GM18907 (cell line): ENCODE measurements around the gene TWIST2.

Experiments
- ATAC-seq: cut with Tn5 transposase; IDR thresholded peaks from one replicate; pipeline ENCODE4 v1.9.1; 2021; ENCODE audit warnings: mild to moderate bottlenecking, moderate library complexity; ENCODE audit not compliant: unreplicated experiment

Gene TWIST2

DNA sequence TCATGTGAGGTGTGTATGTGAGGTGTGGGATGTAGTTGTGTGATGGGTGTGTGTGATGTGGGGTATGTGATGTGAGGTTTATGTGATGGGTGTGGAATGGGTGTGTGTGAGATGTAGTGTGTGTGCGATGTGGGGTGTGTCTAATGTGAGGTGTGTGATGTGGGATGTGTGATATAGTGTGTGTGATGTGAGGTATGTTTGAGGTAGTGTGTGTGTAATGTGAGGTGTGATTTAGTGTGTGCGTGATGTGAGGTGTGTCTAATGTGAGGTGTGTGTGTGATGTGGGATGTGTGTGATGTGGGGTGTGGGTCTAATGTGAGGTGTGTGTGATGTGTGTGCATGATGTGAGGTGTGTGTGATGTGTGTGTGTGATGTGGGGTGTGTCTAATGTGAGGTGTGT is 55.3 kb downstream of the TWIST2 start:
- no peak for ATAC-seq

DNA sequence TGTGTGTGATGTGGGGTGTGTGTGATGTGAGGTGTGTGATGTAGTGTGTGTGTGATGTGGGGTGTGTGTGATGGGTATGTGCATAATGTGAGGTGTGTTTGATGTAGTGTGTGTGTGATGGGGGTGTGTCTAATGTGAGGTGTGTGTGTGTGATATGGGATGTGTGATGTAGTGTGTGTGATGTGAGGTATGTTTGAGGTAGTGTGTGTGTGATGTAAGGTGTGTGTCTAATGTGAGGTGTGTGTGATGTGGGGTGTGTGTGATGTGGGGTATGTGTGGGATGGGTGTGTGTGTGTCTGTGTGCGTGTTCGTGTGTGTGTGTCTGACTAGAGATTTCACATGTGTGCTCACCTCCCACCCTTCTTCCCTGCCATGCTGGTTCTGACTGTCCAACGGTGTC is 56.3 kb downstream of the TWIST2 start:
- ATAC-seq = no peak

DNA sequence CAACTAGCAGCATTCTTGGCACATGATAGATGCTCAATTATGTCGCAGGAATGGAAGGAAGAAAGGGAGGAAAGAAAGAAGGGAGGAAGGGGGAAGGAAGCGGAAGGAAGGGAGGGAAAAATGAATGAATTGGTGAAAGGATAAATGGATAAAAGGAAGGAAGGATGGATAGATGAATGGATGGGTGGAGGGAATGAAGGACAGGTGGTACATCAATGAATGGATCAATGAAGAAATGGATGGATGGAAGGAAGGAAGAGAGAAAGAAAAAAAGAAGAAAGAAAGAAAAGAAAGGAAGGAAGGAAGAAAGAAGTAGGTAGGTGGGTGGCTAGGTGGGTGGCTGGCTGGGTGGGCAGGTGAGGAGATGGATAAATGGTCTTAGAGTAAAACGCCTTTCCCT is 56.8 kb downstream of the TWIST2 start:
- ATAC-seq = no peak

DNA sequence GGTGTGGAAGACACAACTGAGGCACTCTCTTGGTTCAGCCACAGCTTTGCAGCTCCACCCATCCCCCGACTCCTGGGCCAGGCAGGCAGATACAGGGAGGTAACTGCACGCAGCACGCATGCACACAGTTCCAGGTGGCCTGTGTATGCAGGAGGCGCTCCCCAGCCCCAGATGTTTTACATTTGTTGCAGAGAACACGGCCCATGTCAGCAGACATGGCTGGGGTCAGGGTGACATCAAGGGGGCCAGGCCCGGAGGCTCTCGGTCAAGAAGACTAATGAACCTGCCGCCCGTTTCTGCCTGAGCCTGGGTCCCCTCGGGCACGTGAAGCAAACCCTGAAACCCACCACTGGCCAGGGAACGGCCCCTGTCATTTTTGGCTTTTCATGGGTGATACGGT is 57.3 kb downstream of the TWIST2 start:
- ATAC-seq = no peak

DNA sequence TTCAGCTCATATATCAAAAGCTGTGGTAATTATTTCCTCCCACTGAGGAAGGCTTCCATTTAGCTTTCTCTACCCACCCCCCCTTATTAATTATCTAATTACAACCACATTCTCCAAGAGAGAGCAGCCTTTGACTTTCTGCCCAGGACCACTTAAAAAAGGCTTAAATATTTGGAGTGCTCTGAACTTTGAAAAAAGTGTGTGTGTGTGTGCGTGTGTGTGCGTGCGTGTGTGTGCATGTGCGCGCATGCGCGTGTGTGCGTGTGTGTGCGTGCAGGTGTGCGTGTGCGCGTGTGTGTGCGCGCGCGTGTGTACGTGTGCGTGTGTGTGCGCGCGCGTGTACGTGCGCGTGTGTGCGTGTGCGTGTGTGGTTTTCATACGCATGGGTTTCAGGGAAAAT is 57.8 kb downstream of the TWIST2 start:
- ATAC-seq = no peak

DNA sequence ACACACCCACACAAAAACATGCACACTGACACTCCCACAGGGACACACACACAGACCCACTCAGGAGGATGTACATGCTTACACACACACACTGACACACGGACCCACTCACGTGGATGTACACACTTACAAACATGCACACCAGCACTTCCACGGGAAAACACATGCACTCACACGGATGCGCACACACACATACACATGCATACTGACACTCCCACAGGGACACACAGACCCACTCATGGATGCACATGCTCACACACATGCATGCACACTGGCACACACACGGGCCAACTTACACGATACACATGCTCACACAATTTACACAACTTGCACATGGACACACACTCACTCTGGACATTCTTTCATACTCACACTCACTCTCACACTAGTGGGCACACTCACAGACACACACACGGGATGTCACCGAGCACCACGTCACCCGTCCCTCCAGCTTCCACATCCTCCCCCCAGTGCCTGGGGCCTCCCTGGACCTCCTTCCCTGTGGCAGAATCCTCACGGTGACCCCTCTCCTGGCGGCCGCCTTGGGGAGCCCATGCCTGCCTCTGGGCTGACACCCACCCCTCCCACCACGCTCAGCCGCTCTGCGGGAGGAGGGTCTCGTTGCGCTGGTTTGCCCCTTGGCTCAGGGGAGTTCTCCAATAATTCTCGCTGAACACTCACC is 58.5 kb downstream of the TWIST2 start:
- no peak for ATAC-seq

DNA sequence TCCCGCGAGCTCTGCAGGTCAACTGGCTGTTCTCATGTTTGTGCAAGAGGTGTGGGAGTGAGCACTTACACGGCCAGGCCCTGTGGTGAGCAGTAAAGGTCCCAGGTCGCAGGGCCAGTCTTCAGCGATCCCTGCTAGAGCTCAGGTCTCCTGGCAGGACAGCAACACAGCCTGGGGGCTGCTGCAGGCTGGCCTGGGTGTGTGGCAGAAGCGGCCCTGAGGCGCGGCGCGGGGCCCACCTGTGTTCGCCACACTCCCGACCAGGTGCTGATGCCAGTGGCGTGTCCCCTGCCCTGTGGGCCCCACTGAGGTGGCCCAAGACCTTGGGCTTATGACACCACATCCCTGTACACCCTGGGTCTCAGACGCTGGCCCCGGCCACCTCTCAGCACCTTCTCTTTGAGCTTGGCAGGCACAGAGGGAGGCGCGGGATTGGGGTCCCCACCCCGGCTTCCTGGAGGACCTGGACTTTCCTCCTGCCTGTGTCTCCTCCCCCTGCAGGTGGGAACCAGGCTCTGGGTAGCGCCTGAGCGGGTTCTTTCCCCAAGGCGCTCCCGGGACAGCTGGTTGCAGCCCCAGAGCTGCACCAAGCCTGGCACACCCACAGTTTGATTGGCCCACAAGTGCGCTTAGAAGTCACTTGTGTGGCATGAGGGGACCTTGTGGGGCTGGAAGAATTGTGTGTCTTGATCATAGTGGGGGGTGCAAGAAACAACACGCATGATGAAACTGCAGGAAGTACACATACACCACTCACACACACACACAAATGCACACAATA is 59.2 kb downstream of the TWIST2 start:
- ATAC-seq = no peak

DNA sequence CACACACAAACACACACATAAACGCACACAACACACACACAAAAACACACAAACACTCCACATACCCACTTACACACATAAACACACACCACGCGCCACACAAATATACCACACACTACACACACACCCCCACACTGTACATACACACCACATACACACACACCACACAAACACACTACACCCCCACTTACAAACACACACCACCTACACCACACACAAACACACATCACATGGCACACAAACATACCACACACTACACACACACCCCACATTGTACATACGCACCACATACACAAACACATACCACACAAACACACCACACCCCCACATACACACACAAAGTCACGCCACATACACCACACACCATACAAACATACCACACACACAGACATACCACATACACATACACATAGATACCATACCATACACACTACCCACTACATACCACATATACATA is 59.9 kb downstream of the TWIST2 start:
- no peak for ATAC-seq

DNA sequence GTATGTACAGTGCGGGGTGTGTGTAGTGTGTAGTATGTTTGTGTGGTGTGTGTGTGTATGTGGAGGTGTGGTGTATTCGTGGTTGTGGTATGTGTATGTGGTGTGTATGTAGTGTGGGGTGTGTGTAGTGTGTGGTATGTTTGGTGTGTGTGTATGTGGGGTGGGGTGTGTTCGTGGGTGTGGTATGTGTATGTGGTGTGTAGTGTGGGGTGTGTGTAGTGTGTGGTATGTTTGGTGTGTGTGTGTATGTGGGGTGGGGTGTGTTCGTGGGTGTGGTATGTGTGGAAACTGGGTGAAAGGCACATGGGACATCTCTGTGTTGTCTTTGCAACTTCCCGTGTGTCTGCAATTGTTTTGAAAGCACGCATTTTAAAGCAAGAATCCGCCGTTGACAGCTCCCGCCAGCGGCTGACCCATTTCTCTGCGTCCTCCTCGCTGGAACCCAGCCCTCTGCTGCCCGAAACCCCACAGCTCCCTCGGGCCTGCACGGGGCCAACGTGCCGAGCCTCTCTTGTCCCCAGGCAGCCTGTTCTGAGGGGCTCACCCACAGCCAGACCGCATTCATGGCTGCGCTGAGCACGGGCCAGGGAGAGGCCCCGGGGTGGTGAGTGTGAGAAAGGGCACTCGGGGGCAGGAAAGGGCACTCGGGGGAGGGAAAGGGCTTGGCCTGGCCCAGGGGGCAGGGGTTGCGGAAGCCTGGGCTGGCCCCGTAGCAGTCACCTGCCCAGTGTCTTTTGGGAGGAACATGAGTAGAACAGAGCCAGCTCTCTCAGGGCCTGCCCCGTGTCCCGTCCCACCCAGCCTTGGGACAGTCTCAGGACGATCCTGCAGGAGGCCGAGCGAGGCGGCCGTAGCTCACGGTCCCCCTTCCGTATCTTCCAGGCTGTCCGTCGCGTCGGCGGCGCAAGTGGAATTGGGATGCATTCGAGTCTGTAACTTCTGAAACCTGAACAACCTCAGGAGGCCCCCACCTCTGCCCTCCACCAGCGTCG is 61.4 kb downstream of the TWIST2 start:
- no peak for ATAC-seq

DNA sequence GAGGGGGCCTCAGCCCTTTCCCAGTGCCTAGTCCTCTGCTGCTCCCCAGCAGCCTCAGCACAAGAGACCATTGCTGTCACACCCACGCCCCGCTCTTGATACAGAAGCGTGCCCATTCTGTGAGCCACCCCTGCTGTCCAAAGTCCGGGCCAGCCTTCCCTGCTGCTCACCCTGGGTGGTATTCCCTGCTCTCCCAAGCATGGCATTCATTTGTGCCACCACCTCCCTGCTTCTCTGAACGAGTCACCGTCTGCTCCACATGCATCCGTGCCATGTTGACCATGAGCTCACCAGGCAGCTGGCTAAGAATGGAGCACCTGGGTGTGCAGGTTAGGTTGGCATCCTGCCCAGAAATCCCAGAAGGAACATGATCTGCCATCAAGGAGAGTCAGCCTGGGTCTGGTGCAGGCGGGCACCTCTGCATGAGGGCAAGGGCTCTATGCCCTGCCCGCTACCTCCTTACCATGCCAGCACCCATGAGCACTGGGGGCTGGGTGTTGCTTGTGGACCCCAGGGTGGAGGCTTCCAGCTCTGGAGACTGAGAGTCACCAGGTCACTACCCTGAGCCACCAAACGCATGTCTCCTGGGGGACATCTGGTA is 63.0 kb downstream of the TWIST2 start:
- ATAC-seq = no peak

DNA sequence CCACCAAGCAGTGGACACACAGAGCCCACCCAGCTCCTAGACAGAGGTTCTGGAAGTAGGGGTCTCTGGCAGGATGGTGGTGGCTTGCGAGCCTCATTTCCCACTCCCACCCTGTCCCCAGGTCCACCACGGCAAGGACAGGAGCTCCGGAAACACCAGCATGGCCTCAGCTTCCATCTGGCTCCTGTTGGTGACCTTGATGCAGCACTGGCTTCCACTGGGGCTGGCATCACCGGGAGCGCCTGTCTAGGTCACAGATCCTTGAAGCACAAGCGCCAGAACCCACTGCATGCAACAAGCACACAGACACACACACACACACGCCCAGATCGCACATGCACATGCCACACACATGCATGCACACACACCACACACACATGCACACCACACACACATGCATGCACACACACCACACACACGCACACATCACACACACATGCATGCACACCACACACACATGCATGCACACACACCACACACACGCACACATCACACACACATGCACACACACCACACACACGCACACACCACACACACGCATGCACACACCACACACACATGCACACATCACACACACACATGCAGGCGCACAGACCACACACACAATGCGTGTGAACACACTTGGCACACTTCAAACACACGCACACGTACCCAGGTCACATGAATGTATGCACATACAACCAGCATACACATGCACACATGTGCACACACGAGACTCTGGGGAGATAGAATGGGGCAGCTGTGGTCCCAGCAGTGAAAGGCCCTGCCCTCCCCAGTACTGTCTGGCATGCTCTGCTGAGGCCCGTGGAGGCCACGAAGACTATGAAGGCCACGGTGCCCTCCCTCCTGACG is 63.7 kb downstream of the TWIST2 start:
- ATAC-seq = no peak

DNA sequence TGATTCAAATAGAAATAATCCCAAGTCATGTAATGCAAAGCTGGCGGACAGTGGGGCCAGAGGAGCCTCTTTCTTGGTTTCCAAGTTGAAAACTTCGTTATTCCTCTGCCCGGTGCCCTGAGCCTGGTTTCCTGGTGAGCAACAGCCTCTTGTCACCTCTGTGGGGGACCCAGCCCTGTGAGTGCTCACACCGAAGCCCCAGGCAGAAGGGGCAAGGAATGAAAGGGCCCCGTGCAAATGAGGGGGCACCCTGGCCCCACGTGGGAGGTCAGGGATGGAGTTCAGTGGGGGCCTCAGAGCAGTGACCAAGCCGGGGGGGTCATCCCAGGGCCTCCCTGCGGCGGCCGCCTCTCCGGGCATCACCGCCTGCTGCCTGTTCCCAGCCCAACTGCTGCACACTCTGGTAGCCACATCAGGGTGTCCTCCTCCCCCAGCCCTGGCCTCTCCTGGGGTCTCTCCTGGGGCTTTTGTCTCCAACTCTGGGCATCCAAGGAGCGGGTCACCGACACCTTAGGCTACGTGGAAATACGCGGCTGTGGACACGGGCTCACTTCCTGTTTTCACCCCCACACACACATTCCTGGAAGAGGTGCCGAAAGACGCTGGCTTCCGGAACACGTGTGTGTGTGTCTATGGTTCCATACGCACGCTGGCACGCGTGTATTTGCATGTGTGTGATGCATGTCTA is 64.5 kb downstream of the TWIST2 start:
- no peak for ATAC-seq

DNA sequence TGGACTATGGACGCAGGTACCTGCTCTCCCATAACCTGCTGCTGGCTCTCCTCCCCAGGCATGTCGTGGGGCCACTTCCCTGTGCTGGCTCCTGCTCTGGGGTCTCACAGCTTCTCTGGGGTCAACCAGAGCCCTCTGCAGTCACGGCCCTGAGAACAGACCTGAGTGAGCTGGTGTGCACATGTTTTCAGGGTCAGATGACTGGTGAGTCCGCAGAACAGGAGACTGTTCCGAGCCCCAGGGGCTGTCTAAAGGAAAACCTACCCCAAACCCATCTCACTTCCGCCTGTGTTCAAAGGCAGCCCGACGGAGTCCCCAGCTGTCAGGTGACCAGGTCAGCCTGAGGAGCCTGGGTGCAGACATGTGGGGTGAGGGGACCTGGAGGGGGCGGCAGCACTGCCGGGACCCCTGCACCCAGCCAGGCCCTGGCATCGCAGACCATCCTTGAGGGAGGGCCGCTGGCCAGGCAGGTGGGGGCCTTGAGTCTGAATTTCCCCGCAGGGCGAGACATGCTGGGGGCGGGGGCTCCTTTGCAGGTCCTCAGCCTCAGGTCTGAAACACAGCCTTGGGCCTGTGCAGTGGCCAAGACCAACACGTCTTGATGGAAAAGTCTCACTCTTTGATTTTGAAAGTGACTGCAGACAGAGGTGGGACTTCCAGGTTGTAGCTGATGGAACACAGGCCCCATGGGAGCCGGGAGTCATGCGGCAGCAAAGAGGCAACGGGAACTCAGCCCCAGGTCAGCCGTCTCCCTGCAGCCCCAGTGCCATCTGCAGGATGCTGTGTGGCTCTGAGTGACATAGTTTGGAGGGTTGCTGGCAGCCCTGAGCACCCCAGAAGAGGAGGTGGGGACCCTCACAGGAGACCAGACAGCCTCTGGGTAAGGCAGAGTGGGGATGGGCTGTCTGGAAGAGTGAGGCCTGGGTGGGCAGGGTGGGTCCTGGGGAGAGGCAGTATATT is 65.3 kb downstream of the TWIST2 start:
- ATAC-seq = no peak

DNA sequence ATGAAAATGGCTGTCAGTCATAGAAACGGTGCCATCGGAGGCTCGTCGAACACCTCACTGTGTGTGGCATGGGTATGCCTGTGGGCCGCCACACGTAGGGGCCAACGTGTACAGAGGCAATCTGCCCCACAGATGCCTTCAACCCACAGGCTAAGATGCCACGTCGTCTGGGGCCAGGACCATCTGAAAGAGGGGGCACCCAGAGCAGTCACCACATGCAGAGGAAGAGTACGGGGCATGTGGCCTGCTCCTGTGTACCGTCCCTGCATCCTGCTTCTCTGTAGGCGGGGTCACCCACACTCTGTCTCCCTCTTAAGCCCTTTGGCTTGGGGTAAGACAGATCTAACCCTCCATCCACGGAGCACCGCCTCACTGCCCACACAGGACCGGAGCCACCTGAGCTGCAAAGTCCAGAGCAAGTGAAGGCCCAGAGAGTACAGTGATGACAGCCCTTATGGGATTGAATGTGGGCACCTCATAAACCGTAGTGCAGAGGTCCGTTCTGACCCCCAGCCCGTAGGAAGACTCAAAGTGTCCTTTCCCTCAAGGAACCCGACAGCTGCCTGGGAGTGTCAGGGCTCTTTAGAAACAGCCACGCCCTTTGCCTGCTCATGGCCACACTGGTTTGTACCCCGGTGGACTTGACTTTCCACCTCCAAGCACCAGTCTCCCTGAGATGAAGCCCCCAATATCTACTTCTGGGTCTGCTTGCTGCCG is 66.2 kb downstream of the TWIST2 start:
- no peak for ATAC-seq

DNA sequence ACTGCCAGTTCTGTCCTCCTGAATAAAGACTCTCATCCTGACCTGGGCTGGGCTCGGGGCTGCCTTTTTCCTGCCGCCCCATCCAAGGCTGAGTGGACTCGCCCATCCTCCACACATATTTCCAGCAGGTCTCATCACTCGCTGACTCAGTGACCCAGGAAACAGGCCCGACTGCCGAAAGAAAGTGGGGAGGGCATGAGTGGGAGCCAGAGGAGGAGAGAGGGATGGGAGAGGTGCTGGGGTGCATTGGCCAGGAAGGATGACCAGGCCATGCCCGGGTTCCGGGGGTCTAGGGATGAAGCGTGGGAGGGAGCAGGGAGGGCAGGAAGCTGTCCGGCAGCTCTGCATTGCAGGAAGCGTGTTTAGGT is 66.7 kb downstream of the TWIST2 start:
- ATAC-seq = no peak

DNA sequence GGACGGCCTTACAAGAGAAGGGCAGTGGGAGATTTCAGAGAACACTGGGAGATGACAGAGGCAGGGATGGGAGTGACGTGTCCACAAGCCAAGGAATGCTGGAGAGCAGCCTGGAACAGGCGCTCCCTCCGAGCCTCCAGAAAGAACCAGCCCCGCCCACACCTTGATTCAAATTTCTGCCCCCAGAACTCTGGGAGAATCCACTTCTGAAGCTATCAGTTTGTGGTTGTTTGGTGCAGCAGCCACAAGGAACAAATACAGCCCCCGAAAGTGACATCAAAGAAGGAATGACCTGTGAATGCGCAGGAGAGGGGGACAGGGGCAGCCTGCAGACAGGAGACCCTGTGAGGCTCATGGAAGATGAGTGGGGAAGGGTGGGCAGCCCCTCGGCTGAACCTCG is 67.3 kb downstream of the TWIST2 start:
- ATAC-seq = no peak

DNA sequence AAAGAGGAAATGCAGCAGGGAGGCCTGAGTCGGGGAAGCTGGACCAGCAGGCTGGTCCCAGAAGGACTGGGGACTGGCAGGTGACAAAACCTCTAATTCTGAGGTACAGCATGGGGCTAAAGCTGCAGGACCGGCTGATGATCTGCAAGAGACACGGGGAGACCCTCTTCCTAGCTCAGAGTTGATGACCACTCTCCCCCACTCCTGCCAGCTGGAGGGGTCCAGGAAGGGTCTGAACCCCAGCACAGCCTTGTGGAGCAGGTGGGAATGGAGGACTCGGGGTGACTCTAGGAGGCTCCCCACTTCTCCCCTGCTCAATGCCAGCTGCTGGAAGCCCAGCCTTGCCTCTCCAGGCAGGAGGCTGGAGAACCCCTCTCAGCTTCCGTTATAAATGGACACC is 67.7 kb downstream of the TWIST2 start:
- no peak for ATAC-seq
